GM10266 (cell line): ENCODE data around the gene HDAC3.
A peak's percentile ranks its signal among the peaks of the same experiment; 100 is the strongest.

ENCODE experiments used
- DNase-seq: peaks from one replicate; pipeline ENCODE4 v3.0.0; 2012; ENCODE audit errors: extremely low spot score
- TF ChIP-seq, protein P1 (sequence below): IDR thresholded peaks from 2 replicates; pipeline ENCODE4 v1.5.1; 2012; ENCODE audit warnings: mild to moderate bottlenecking, low read depth; ENCODE audit not compliant: control insufficient read depth, insufficient read depth; ENCODE audit errors: missing control alignments

Gene HDAC3

DNA sequence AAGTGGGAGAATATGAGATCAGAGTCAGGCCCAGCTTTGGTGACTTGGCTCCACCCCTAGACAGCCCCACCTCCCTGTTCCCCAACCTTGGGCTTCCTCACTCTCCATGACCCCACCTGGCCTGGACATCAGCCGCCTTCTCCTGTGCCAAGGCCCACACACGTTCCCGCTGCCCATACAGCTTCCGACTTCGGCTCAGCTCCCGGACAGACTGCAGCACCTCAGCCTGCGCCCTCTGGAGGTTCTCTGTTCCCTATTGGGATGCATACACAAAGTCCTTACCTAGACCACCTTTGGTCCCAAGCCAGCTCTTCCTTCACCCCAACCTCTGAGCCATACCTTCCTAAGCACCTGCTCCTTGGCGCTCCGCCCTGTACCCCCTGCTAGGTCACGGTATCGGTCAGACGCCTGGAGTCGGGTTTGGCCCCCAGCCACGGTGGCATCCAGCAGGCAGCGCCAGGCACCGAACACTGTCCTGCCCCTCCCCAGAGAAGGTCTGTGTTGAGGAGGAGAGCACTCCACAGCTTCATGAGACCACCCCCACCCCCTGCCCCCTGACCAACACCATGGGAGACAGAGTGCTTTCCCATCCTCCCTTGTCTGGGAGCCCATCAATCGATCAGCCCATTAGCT is 12.5 kb upstream of the HDAC3 start:
- TF ChIP-seq, protein P1, sequence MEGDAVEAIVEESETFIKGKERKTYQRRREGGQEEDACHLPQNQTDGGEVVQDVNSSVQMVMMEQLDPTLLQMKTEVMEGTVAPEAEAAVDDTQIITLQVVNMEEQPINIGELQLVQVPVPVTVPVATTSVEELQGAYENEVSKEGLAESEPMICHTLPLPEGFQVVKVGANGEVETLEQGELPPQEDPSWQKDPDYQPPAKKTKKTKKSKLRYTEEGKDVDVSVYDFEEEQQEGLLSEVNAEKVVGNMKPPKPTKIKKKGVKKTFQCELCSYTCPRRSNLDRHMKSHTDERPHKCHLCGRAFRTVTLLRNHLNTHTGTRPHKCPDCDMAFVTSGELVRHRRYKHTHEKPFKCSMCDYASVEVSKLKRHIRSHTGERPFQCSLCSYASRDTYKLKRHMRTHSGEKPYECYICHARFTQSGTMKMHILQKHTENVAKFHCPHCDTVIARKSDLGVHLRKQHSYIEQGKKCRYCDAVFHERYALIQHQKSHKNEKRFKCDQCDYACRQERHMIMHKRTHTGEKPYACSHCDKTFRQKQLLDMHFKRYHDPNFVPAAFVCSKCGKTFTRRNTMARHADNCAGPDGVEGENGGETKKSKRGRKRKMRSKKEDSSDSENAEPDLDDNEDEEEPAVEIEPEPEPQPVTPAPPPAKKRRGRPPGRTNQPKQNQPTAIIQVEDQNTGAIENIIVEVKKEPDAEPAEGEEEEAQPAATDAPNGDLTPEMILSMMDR, result no peak
- DNase-seq, result no peak

DNA sequence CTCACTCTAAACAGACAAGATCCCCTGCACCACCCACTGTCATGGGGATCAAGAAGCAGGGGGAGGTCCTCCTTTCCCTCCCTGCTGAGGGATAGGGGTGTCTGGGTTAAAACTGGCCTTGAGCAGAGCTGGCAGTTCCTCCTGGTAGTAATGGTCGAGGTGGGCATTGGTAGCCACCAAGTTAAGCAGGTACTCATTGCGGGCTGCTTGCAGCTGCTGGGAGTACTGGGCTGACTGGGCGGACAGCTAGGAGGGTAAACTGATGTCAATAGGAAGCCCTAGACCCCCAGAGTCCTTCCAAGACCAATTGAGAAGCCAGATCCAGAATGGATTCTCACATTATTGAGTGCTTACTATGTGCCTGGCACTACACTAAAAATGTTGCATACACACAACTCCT is 11.2 kb upstream of the HDAC3 start:
- no peak for DNase-seq
- TF ChIP-seq, protein P1, result no peak

DNA sequence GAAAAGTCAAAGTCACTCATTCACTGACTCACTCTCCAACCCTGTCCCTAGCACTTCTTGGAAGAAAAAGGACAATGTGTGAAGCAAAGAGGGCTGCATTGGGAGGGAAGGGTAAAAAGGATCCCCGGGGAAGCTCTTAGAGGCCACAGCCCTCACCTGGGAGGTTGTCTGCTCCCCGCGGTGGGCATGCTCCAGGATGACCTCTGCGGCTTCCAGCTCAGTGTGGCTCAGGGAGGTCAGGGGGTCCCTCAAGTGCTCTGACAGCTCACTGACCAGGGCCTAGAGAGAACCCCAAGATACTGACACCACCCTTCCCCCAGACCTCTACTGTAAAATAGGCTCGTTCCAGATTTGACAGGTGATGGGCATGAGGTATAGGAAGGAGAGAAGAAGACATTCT is 10.6 kb upstream of the HDAC3 start:
- no peak for DNase-seq
- TF ChIP-seq, protein P1, result no peak

DNA sequence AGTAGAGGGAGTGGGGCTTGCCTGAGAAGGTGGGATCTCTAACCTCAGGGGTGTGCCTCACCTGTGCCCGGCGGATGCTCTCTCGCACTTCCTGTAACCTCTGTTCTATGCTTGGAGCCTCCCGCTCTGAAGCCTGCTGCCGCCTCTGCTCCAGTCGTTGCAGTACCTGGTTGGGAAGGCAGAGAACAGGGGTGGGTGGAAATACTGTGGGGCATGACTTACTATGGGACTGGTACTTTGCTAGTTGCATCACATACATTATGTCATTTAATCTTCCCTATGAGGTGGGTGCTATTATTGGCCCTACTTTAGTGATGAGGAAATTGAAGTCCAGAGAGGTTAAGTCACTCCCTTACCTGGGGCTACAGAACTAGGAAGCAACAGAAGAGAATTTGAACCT is 9.4 kb upstream of the HDAC3 start:
- TF ChIP-seq, protein P1, result no peak
- DNase-seq, result no peak

DNA sequence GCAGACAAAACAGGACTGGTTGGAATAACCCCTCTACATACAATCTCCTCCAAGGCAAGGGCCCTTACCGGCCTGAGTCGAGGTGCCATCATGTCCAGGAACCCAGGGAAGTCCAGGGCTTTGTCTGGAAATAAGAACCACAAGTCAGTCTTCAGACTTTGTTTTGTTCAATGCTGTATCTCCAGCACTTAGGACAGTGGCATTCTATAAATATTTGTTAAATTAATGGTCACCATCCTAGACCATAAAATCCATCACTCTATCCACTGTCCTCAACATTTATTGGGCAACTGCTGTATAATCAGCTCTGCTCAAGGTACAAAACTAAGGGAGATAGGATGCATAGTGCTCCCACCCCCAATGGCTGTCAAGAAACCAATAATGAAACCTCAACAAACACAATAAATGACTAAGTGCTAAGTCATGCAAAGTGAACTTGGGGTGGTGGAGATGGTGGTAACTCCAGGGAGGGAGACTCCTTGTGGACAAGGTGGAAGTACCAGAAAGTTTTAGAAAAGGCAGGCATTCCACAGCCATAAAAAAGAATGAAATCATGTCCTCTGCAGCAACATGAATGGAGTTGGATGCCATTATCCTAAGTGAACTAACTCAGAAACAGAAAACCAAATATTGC is 5.1 kb upstream of the HDAC3 start:
- DNase-seq, result peak; percentile 58
- TF ChIP-seq, protein P1, result no peak

DNA sequence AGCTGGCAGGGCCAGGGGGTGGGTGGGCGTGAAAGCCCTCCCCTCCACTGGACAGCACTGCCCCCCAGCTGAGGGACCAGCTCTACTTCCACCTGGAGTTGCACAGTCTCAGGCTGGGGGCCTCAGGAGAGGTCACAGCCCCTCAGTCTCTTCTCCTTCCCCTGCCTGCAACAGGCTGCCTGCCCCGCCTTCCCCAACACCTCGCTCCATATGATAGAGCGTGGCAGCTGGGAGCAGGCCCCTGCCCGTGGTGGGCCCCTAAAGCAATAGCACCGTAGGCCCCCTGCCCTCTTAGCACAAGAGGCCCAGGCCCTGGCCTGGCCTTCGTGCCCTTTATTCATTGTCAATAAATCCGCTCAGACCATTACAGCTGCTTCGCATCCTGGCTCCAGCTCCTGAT is 4.0 kb upstream of the HDAC3 start:
- no peak for DNase-seq
- TF ChIP-seq, protein P1, result no peak

DNA sequence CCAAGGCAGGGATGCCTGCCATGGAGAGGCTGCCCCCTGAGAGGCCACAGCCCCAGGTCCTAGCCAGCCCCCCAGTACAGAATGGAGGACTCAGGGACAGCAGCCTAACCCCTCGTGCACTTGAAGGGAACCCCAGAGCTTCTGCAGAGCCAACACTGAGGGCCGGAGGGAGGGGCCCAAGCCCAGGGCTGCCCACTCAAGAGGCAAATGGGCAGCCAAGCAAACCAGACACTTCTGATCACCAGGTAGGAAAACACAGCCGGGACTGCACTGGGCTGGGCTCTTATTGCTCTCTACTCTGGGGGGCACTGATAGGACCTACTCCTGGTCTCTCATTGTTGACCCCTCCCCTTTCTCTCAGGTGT is 3.4 kb upstream of the HDAC3 start:
- no peak for DNase-seq
- TF ChIP-seq, protein P1, result no peak
